GM21360 (cell line): ENCODE measurements around the gene TREML2.

ENCODE experiments used
- ATAC-seq: cut with Tn5 transposase; IDR thresholded peaks from one replicate; pipeline ENCODE4 v1.9.1; 2021; ENCODE audit warnings: mild to moderate bottlenecking, moderate library complexity; ENCODE audit not compliant: unreplicated experiment

TREML2 gene

DNA sequence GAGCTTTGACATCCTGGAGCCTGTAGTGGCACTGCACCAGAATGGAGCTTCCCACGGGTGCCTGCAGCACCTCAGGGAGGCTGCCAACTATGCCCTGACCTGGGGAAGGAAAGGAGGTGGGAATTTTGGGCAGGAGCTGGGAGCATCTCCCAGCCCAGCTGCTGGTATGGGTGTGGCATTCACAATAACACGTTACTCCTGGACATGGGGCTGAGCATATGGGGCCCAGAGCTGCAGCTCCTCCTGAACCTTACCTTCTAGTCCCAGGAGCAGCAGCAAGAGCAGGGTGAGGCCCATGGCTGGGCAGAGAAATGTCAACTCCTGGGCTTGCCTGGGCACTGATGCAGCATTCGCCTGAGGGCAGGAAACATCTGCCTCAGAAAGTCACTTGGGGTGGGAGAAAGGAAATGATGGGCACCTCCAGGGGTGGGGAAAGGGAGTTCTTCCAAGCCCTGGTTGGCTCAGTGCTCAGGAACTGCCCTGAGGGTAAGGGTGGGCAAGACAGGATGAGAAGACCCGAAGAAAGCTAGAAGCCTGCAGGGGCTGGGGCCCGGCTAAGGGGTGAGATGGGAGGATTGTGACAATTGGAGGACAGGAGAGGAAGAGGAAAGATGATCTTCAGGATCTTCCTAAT, 46.8 kb downstream of the TREML2 start, which contains the start of gene TREML1:
TSS of gene TREML1 (minus strand) at position 356 of the 634 bp plus-strand sequence. CDS start at position 297, 59 bp downstream.
- no peak for ATAC-seq

DNA sequence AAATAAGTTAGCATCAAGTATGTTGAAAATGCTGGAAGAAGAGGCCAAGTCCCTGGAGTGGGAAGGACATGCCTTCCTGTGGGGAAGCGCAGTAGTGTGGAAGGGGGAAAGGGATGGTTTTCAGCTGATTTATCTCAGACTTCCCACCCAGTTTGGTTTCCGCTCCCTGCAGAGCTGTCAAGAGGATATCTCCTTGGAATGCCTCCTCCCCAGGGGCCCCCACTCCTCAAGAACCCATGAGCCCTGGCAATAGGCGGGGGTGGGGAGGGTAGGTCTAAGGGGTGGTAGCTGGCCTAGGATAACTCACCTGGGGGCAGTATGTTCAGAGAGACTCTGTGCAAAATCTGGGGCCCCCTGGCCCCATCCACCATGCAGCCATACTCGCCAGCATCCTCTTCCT, 47.5 kb downstream of the TREML2 start:
- ATAC-seq: no peak

DNA sequence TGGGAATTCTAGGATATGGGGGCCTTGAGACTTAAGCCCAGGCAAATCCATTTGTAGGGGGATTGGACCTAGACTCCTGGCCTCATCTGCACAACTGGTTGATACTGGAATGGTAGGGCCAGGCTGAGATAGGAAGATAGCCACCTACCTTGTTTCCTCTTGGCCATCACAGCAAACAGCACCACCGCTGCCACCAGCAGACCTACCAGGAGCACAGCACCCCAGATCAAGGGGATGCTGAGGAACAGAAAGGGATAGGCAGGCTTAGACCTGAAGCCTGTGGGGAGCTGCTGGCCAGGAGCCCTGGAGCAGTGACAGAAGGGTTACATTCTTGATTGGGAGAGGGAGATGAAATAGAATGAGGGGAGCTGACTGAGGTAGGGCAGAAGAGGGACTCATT, 50.3 kb downstream of the TREML2 start:
- ATAC-seq: no peak

DNA sequence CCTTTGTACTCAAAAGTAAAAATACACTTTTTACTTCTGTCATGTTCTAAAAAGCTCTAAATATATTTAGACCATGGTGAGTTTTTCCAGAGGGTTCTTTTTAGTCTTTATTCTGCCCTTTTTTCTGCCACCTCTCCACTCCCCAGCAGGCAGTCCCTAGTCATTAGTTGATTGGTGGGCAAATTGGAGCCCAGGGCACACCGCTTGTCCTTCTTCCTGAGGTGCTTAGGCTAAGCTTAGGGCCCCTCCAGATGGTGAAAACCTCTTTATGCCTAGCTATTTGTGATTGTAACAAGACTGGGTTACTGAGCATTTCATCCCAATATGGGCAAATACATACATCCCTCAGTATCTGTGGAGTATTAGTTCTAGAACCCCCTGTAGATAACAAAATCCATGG, 53.0 kb downstream of the TREML2 start:
- ATAC-seq: no peak
